ENCODE data around the gene MDH2.

DNA sequence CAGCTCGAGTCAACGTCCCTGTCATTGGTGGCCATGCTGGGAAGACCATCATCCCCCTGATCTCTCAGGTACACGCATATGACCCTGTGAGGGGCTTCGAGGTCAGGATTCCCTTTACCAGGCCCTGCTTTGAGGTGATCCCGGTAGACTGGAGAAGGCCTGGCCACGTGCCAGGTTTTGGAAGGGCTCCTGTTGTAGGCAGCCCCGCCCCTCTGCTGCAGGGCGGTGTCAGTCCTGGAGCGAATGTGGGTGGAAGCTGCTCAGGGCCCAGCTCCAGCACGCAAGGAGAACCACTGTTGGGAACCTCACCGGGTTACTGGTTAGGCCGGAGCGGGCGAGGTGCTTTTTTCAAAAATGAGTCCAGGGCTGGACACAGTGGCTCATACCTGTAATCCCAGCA is 15.6 kb downstream of the MDH2 start:
- TF ChIP-seq, protein P1, sequence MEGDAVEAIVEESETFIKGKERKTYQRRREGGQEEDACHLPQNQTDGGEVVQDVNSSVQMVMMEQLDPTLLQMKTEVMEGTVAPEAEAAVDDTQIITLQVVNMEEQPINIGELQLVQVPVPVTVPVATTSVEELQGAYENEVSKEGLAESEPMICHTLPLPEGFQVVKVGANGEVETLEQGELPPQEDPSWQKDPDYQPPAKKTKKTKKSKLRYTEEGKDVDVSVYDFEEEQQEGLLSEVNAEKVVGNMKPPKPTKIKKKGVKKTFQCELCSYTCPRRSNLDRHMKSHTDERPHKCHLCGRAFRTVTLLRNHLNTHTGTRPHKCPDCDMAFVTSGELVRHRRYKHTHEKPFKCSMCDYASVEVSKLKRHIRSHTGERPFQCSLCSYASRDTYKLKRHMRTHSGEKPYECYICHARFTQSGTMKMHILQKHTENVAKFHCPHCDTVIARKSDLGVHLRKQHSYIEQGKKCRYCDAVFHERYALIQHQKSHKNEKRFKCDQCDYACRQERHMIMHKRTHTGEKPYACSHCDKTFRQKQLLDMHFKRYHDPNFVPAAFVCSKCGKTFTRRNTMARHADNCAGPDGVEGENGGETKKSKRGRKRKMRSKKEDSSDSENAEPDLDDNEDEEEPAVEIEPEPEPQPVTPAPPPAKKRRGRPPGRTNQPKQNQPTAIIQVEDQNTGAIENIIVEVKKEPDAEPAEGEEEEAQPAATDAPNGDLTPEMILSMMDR (IDR thresholded peaks at IDR 0.05; ENCODE audit: low read depth, low read length): no peak
- no peak for TF ChIP-seq EZH2phosphoT487 (IDR thresholded peaks at IDR 0.05; ENCODE audit: low read depth)

Measured in OCI-LY3 (cell line).